K562 (cell line): ENCODE data around the gene DRC1. TPM values are rescaled to one million over a fixed set of nuclear protein-coding genes. Genes with fewer than 3 reads are reported as not detected.
A peak's percentile ranks its signal among the peaks of the same experiment; 100 is the strongest.

Experiments
- ATAC-seq: fragments of 200-7000 bp; cut with Tn5 transposase; 3 replicates; pipeline ENCODE4 v1.9.1; 2020; ENCODE audit warnings: moderate library complexity
- BruUV-seq: library from RNA; stranded (reverse); fragments of 400-500 nt; replicated peaks from 2 replicates; lab custom pipeline; 2021; lab: Mats Ljungman, UMichigan
- CTCF ChIA-PET: fragments of 300-600 bp; formaldehyde crosslinking; extraction: SDS; loops from one replicate; lab custom pipeline; 2021; ENCODE audit warnings: low intra/inter-chr PET ratio; lab: Yijun Ruan, JAX
- POLR2A ChIA-PET: fragments of 300-600, 350-650 bp; sonication (Branson Sonifier 250); formaldehyde crosslinking; extraction: SDS; loops from one replicate; lab custom pipeline; 2021; ENCODE audit warnings: antibody characterized with exemption, inconsistent platforms; lab: Yijun Ruan, JAX
- DNase-seq, 4 experiments: peaks; one replicate each; pipeline versions ENCODE4 v3.0.0 to v3.0.0-alpha.2; 2011 to 2018; ENCODE audit warnings: low spot score in 3 of 4, mixed read lengths in 3 of 4; ENCODE audit errors: extremely low read depth in 1 of 4
- FAIRE-seq: peaks from 2 replicates; lab custom pipeline; 2011; peaks lifted over from hg19 to GRCh38; lab: Jason Lieb, UNC
- H2AFZ ChIP-seq: 2 replicates; pipeline ENCODE4 v1.6.0; 2011; ENCODE audit warnings: low read depth, low read length, control low read depth, inconsistent platforms
- H3K27ac ChIP-seq: fragments of 200-600 bp; 3 replicates; pipeline ENCODE4 v1.8.0; 2011; ENCODE audit warnings: low read depth, mild to moderate bottlenecking, control low read depth, inconsistent platforms, low read length, moderate library complexity, mixed read lengths; ENCODE audit errors: extremely low read depth
- H3K27me3 ChIP-seq, 2 experiments: fragments of 300-600 bp in 1 of 2; 2 replicates in 1 of 2; 3 replicates in 1 of 2; pipeline versions ENCODE4 v1.6.0 to v1.8.0; 2011; ENCODE audit warnings: inconsistent platforms in 2 of 2, low read length in 2 of 2, mild to moderate bottlenecking in 1 of 2, mixed read lengths in 1 of 2, moderate library complexity in 1 of 2; ENCODE audit not compliant: control insufficient read depth in 2 of 2, insufficient read depth in 2 of 2
- H3K36me3 ChIP-seq: fragments of 300-600 bp; 3 replicates; pipeline ENCODE4 v1.8.0; 2011; ENCODE audit warnings: mild to moderate bottlenecking, low read length, inconsistent platforms; ENCODE audit not compliant: control insufficient read depth, insufficient read depth
- H3K4me1 ChIP-seq, 2 experiments: fragments of 200-600 bp in 1 of 2; replicated peaks in 1 of 2; 2 replicates in 1 of 2; 3 replicates in 1 of 2; pipeline versions ENCODE4 v1.5.1 to v1.8.0; 2011; ENCODE audit warnings: inconsistent platforms in 2 of 2, low read length in 2 of 2, mild to moderate bottlenecking in 1 of 2, mixed read lengths in 1 of 2, moderate library complexity in 1 of 2; ENCODE audit not compliant: control insufficient read depth in 2 of 2, insufficient read depth in 2 of 2
- H3K4me2 ChIP-seq: 2 replicates; pipeline ENCODE4 v1.6.1; 2011; ENCODE audit warnings: low read length, control low read depth, inconsistent platforms, mixed read lengths; ENCODE audit not compliant: insufficient read depth
- H3K4me3 ChIP-seq: fragments of 200-600 bp; sonication (generic), shearing (Covaris generic); 2 replicates; pipeline ENCODE4 v1.5.1; 2016; ENCODE audit warnings: control low read depth, inconsistent platforms
- H3K79me2 ChIP-seq: fragments of 200-600 bp; 3 replicates; pipeline ENCODE4 v1.8.0; 2011; ENCODE audit warnings: low read length, inconsistent platforms; ENCODE audit not compliant: control insufficient read depth, insufficient read depth
- H3K9ac ChIP-seq, 2 experiments: 2 replicates each; pipeline versions ENCODE4 v1.6.0 to v1.6.1; 2011; ENCODE audit warnings: low read depth in 2 of 2, low read length in 2 of 2, control low read depth in 1 of 2, inconsistent platforms in 1 of 2, mild to moderate bottlenecking in 1 of 2, mixed read lengths in 1 of 2; ENCODE audit not compliant: insufficient read depth in 1 of 2
- H3K9me1 ChIP-seq: one replicate; pipeline ENCODE4 v1.6.0; 2011; ENCODE audit warnings: inconsistent platforms, mild to moderate bottlenecking, low read length, moderate library complexity; ENCODE audit not compliant: control insufficient read depth, insufficient read depth
- H3K9me3 ChIP-seq: replicated peaks from 2 replicates; pipeline ENCODE4 v1.5.1; 2011; ENCODE audit warnings: low read depth, low read length, inconsistent platforms; ENCODE audit not compliant: control insufficient read depth, insufficient read depth
- H4K20me1 ChIP-seq: replicated peaks from 2 replicates; pipeline ENCODE4 v1.6.1; 2011; ENCODE audit warnings: low read length, inconsistent platforms, mixed read lengths; ENCODE audit not compliant: control insufficient read depth, insufficient read depth
- CBX3 ChIP-seq, 2 experiments: IDR thresholded peaks; 1 replicate in 1 of 2; 2 replicates in 1 of 2; pipeline ENCODE4 v1.6.1; 2012; ENCODE audit warnings: inconsistent platforms in 2 of 2, low read length in 2 of 2, borderline replicate concordance in 1 of 2, control low read depth in 1 of 2
- IRF2 ChIP-seq: sonication (generic); formaldehyde crosslinking; IDR thresholded peaks from 2 replicates; pipeline ENCODE4 v1.8.1; 2022; ENCODE audit warnings: mild to moderate bottlenecking, missing genetic modification reagents
- SMAD4 ChIP-seq: fragments of 250-450 bp; sonication (Bioruptor Pico); conservative IDR thresholded peaks from 2 replicates; pipeline ENCODE4 v1.8.0; 2021; ENCODE audit warnings: inconsistent platforms, mild to moderate bottlenecking, moderate library complexity
- SMC3 ChIP-seq: conservative IDR thresholded peaks from 2 replicates; pipeline ENCODE4 v1.6.1; 2011; ENCODE audit warnings: low read depth, low read length, improper control_type of control experiment; ENCODE audit not compliant: insufficient read depth
- STAG1 ChIP-seq: sonication (generic); formaldehyde crosslinking; IDR thresholded peaks from 2 replicates; pipeline ENCODE4 v1.5.0; 2020; ENCODE audit warnings: missing genetic modification reagents, borderline replicate concordance
- TCF3 ChIP-seq: sonication (generic); formaldehyde crosslinking; IDR thresholded peaks from 2 replicates; pipeline ENCODE4 v1.4.0; 2020; ENCODE audit warnings: mild to moderate bottlenecking, missing genetic modification reagents
- WGBS: fragments of 100-300 bp; shearing (Covaris generic); methylation state at CpG from one replicate; pipeline ENCODE4 v1.1.6; 2016; ENCODE audit warnings: low coverage, mixed read lengths; ENCODE audit not compliant: insufficient coverage; ENCODE audit errors: missing lambda C conversion rate; 5-methylcytosine and 5-hydroxymethylcytosine counted together
- in situ Hi-C: fragments of 300-500 bp; cut with MboI; formaldehyde crosslinking; loops from 4 replicates; pipeline ENCODE4 v1.15.0; 2018; ENCODE audit warnings: inconsistent platforms, mixed read lengths
- intact Hi-C: fragments of 100-400 bp; cut with micrococcal nuclease; formaldehyde crosslinking; loops from 2 replicates; pipeline ENCODE4 v1.14.2; 2022
- polyA plus RNA-seq, 8 experiments: library from polyadenylated mRNA; depleted of rRNA in 4 of 8; stranded (reverse) in 5 of 8; unstranded in 3 of 8; fragments of >200 nt; fragmentation: Nextera tagmentation in 2 of 8; fragmentation: Illumina TruSeq in 1 of 8; extraction: Ambion mirVana in 2 of 8; extraction: Trizol in 1 of 8; gene quantifications; 2 replicates each; pipeline versions ENCODE4 v1.2.1 to v1.2.3, GENCODE V29; 2011 to 2014; ENCODE audit warnings: inconsistent platforms in 1 of 8, missing spikeins in 1 of 8
- total RNA-seq, 7 experiments: library from RNA; depleted of rRNA in 6 of 7; stranded (reverse); fragments of >200 nt in 6 of 7; fragmentation: Illumina TruSeq in 2 of 7; extraction: Trizol in 2 of 7; gene quantifications; 2 replicates each; pipeline versions ENCODE4 v1.2.1 to v1.2.3, GENCODE V29; 2011 to 2021; ENCODE audit warnings: low replicate concordance in 1 of 7
- TF ChIP-seq, protein P1 (sequence below): fragments of 150-350 bp; conservative IDR thresholded peaks from 2 replicates; pipeline ENCODE4 v1.6.1; 2014; ENCODE audit warnings: low read length
- TF ChIP-seq, protein P2 (sequence below), 2 experiments: IDR thresholded peaks in 1 of 2; conservative IDR thresholded peaks in 1 of 2; 2 replicates each; pipeline ENCODE4 v1.6.1; 2016; ENCODE audit warnings: low read depth in 2 of 2, mild to moderate bottlenecking in 1 of 2, missing compliant biosample characterization in 1 of 2, missing genetic modification characterization in 1 of 2, moderate library complexity in 1 of 2
- TF ChIP-seq, protein P3 (sequence below), 3 experiments: IDR thresholded peaks in 2 of 3; conservative IDR thresholded peaks in 1 of 3; 2 replicates each; pipeline ENCODE4 v1.5.1; 2011 to 2012; ENCODE audit warnings: low read length in 3 of 3, mild to moderate bottlenecking in 3 of 3, control low read depth in 2 of 3, improper control_type of control experiment in 1 of 3, inconsistent platforms in 1 of 3, low read depth in 1 of 3, mixed read lengths in 1 of 3, moderate library complexity in 1 of 3; ENCODE audit not compliant: insufficient read depth in 2 of 3
- TF ChIP-seq, protein P4 (sequence below): fragments of 450-650 bp; formaldehyde crosslinking; IDR thresholded peaks from 2 replicates; pipeline ENCODE4 v1.4.0; 2020; ENCODE audit warnings: mild to moderate bottlenecking, moderate library complexity

The DRC1 gene
- total and polyA plus RNA-seq, 9 of the 15 experiments (the other 6 are each of a cell fraction or from before 2014, with no cell fraction given) = 0.07 to 0.10 TPM; not detected in 7

DNA sequence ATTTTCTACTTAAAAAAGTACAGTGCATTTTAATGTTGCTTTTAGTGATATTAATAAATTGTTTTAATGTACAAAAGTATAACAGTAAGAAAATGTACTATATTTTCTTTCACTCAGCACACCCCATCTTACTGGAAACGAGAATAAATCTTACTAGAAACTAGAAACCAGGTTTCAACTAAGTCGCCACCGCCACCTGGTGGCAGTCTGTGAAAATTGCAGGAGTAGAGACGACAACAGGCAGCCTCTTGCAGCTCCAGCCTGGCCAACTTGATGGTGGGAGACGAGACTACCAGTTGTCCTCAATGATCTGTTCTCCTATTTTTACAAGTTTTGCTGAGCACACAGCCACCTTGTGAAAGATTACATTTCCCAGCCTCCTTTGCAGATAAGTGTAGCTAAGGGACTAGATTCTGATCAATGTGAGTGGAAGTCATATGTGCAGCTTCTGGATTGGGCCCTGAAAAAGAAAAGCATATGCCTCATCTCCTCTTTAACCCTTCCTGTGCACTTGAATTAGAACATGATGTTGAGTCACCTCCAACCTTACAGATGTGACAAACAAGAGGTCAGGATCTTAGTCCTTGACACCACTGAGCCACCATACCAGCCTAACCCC lies 67.5 kb downstream of the DRC1 start:
- Histone ChIP-seq H3K36me3 (no peaks in the 10 kb centered on the region), H3K9me1 (no peaks in the 10 kb centered on the region), H3K4me2 (no peak overlapping the region), H3K27me3 (peaks cover 0 to 5% of the 10 kb centered on the region in 2 experiments; a peak in 1 of 5 replicates), H2AFZ (no peak overlapping the region), H3K4me1 (peaks cover 6 to 24% of the 10 kb centered on the region in 2 experiments; a peak in 4 of 5 replicates), H3K27ac (no peak overlapping the region), H4K20me1 (no peaks in the 10 kb centered on the region), H3K9me3 (peaks cover 5% of the 10 kb centered on the region; the same call in 1 of the 2 replicates), H3K9ac (no peak overlapping the region), H3K79me2 (no peaks in the 10 kb centered on the region), H3K4me3 (no peak overlapping the region)
- POLR2A ChIA-PET = interaction anchor here (0.7 to 1.1 kb wide), 5 partner anchors 28 to 320 kb away, joined by 3 to 5 read pairs (median 3); no protein-coding TSS in a partner anchor
- in situ Hi-C loops = loop anchor here (5.0 to 10.0 kb wide), 2 partner anchors 227 to 524 kb away; partner anchors contain the start of genes HADHA and HADHB
- intact Hi-C loops = loop anchor here (5.0 to 10.0 kb wide), 3 partner anchors 234 to 517 kb away; partner anchors contain the start of gene GAREM2
- ATAC-seq = peak; percentile 70
- WGBS = 0% methylated on average over 5 of the region's 5 CpGs
- peak; percentile 76 to 87 (median 78) for DNase-seq
- CTCF ChIA-PET = interaction anchor here (0.5 to 2.4 kb wide), 8 partner anchors 43 to 863 kb away, joined by 3 to 8 read pairs (median 4); partner anchors contain the start of gene HADHB
- peak; percentile 96 for FAIRE-seq
- no TSS peak for BruUV-seq
- TF ChIP-seq STAG1 (CRISPR knock-in tag) = peak; percentile 75; the same call in 1 of the 2 replicates
- TF ChIP-seq, protein P1, sequence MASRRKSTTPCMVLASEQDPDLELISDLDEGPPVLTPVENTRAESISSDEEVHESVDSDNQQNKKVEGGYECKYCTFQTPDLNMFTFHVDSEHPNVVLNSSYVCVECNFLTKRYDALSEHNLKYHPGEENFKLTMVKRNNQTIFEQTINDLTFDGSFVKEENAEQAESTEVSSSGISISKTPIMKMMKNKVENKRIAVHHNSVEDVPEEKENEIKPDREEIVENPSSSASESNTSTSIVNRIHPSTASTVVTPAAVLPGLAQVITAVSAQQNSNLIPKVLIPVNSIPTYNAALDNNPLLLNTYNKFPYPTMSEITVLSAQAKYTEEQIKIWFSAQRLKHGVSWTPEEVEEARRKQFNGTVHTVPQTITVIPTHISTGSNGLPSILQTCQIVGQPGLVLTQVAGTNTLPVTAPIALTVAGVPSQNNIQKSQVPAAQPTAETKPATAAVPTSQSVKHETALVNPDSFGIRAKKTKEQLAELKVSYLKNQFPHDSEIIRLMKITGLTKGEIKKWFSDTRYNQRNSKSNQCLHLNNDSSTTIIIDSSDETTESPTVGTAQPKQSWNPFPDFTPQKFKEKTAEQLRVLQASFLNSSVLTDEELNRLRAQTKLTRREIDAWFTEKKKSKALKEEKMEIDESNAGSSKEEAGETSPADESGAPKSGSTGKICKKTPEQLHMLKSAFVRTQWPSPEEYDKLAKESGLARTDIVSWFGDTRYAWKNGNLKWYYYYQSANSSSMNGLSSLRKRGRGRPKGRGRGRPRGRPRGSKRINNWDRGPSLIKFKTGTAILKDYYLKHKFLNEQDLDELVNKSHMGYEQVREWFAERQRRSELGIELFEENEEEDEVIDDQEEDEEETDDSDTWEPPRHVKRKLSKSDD = no peak
- TF ChIP-seq, protein P2, sequence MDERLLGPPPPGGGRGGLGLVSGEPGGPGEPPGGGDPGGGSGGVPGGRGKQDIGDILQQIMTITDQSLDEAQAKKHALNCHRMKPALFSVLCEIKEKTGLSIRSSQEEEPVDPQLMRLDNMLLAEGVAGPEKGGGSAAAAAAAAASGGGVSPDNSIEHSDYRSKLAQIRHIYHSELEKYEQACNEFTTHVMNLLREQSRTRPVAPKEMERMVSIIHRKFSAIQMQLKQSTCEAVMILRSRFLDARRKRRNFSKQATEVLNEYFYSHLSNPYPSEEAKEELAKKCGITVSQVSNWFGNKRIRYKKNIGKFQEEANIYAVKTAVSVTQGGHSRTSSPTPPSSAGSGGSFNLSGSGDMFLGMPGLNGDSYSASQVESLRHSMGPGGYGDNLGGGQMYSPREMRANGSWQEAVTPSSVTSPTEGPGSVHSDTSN (CRISPR knock-in tag; IDR thresholded peaks at IDR 0.05; ENCODE audit: low read depth) = no peak
- TF ChIP-seq, protein P2 (tag; conservative IDR thresholded peaks at IDR 0.05; ENCODE audit: low read depth) = peak; percentile 22; the same call in 1 of the 2 replicates
- TF ChIP-seq IRF2 (CRISPR knock-in tag) = no peak
- no peak for TF ChIP-seq SMAD4 (CRISPR knock-in tag)
- TF ChIP-seq SMC3 = peak; percentile 77
- peak in 1 of 2 experiments; percentile 83; a peak in 2 of 3 replicates for TF ChIP-seq CBX3 (IDR thresholded peaks at IDR 0.05; ENCODE audit: borderline replicate concordance in 1 of 2, low read length in 2 of 2)
- TF ChIP-seq, protein P3, sequence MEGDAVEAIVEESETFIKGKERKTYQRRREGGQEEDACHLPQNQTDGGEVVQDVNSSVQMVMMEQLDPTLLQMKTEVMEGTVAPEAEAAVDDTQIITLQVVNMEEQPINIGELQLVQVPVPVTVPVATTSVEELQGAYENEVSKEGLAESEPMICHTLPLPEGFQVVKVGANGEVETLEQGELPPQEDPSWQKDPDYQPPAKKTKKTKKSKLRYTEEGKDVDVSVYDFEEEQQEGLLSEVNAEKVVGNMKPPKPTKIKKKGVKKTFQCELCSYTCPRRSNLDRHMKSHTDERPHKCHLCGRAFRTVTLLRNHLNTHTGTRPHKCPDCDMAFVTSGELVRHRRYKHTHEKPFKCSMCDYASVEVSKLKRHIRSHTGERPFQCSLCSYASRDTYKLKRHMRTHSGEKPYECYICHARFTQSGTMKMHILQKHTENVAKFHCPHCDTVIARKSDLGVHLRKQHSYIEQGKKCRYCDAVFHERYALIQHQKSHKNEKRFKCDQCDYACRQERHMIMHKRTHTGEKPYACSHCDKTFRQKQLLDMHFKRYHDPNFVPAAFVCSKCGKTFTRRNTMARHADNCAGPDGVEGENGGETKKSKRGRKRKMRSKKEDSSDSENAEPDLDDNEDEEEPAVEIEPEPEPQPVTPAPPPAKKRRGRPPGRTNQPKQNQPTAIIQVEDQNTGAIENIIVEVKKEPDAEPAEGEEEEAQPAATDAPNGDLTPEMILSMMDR (IDR thresholded peaks at IDR 0.05 in 2 of 3, conservative IDR thresholded peaks at IDR 0.05 in 1 of 3; ENCODE audit: insufficient read depth in 2 of 3, low read depth in 1 of 3, low read length in 3 of 3) = peak; percentile 80 to 91 (median 88)
- TF ChIP-seq, protein P4, sequence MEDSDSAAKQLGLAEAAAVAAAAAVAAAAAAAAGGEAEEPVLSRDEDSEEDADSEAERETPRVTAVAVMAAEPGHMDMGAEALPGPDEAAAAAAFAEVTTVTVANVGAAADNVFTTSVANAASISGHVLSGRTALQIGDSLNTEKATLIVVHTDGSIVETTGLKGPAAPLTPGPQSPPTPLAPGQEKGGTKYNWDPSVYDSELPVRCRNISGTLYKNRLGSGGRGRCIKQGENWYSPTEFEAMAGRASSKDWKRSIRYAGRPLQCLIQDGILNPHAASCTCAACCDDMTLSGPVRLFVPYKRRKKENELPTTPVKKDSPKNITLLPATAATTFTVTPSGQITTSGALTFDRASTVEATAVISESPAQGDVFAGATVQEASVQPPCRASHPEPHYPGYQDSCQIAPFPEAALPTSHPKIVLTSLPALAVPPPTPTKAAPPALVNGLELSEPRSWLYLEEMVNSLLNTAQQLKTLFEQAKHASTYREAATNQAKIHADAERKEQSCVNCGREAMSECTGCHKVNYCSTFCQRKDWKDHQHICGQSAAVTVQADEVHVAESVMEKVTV (CRISPR knock-in tag) = peak; percentile 84
- TF ChIP-seq TCF3 = no peak
